HG03520 (cell line): ENCODE results near the gene TMEM115.

Source experiments
- ATAC-seq: cut with Tn5 transposase; IDR thresholded peaks from one replicate; pipeline ENCODE4 v1.9.1; 2021; ENCODE audit warnings: mild to moderate bottlenecking, moderate library complexity; ENCODE audit not compliant: unreplicated experiment

TMEM115 gene

GRCh38 chr3:50358911-50359759 is at the start of gene TMEM115:
Gene TMEM115, minus strand, starts transcription at chr3:50359521. Its CDS starts 458 bp downstream, at chr3:50359063.
- peak; percentile 97 for ATAC-seq

GRCh38 chr3:50408443-50408944 is 49.2 kb upstream of the TMEM115 start:
- no peak for ATAC-seq

- no peak for ATAC-seq
Observed at GRCh38 chr3:50406487-50406886, 47.2 kb upstream of the TMEM115 start.

- no peak for ATAC-seq
Observed at GRCh38 chr3:50405249-50405648, 45.9 kb upstream of the TMEM115 start.

- no peak for ATAC-seq
Observed at GRCh38 chr3:50401978-50402595, 42.8 kb upstream of the TMEM115 start.

GRCh38 chr3:50396502-50396901 is 37.2 kb upstream of the TMEM115 start:
- ATAC-seq = no peak

- no peak for ATAC-seq
Observed at GRCh38 chr3:50395070-50395860, 35.9 kb upstream of the TMEM115 start.

- ATAC-seq = no peak
Observed at GRCh38 chr3:50393061-50393460, 33.7 kb upstream of the TMEM115 start.

- ATAC-seq = no peak
Observed at GRCh38 chr3:50392101-50392715, 32.9 kb upstream of the TMEM115 start.

- ATAC-seq = no peak
Observed at GRCh38 chr3:50390508-50391224, 31.3 kb upstream of the TMEM115 start.

- ATAC-seq = no peak
Observed at GRCh38 chr3:50389414-50389767, 30.1 kb upstream of the TMEM115 start.

- ATAC-seq = no peak
Observed at GRCh38 chr3:50388720-50389413, 29.5 kb upstream of the TMEM115 start.

GRCh38 chr3:50388016-50388719 is 28.8 kb upstream of the TMEM115 start:
- ATAC-seq = no peak

- ATAC-seq = no peak
Observed at GRCh38 chr3:50385754-50386153, 26.4 kb upstream of the TMEM115 start.

GRCh38 chr3:50383750-50384149 is 24.4 kb upstream of the TMEM115 start:
- no peak for ATAC-seq

- no peak for ATAC-seq
Observed at GRCh38 chr3:50382722-50383121, 23.4 kb upstream of the TMEM115 start.

GRCh38 chr3:50381383-50381782 is 22.1 kb upstream of the TMEM115 start:
- no peak for ATAC-seq

- ATAC-seq = no peak
Observed at GRCh38 chr3:50380405-50381085, 21.2 kb upstream of the TMEM115 start.

- ATAC-seq = no peak
Observed at GRCh38 chr3:50378757-50379156, 19.4 kb upstream of the TMEM115 start.
